Activated CD4-positive, alpha-beta T cell treated with anti-CD3 and anti-CD28 coated beads, Interleukin-2, amount 50 U/mL, for 1 hour (primary cell): ENCODE data around the gene SATB2.

Experiments
- DNase-seq: peaks from one replicate; pipeline ENCODE4 v3.0.0-alpha.2; 2020

The SATB2 gene

DNA sequence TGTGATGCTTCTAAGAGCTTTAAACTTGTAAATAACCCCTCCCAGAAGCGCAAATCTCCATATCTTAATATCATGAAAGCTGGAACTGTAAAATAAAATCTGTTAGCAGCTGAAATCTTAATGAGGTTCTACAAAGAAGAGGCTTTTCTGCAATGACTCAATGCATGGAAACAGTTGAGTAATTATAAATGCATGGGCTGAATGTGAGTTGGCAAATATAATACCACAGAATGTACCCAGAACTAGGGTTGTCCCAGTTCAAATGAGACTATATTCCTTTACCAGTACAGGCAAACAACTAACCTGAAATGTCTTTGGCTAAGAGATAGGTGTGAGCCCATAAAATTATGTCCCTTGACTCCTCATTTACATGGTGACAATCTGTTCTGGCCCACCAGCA, 52.9 kb downstream of the SATB2 start:
- no peak for DNase-seq

DNA sequence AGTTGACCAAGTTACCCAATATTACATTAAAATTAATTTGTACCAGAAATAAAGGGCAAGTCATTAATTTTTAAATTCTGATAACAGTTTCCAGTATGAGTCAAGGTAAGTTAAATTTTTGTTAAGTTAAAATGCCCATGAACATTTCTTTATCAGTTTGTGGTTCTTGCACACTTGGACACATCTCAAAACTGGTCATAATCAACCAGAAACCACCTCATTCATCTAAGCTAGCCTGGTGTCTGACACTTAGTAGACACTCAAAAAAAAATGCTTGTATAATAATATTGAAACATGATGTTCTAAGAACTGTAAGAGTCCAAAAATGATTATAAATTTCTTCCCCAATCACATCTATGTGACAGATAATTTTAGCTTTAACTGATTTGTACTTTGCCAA, 62.4 kb downstream of the SATB2 start:
- DNase-seq, result no peak

DNA sequence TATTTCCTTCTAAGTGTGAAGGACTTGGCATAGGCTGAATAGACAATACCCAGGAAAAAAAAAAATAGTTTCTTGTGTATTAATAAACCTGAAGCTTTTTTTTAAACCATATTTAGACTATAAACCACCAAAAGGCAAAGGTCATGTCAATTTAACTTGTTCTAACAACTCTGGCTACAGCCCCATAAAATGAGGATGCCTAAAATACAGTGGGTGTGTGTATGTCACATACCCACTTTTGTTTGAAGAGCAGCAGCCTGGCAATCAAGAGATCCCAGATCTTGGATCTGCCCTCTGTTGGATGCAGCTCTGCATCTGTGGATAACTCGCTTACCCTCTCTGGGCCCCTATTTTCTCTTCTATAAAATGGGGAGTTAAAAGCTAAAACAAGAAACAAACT, 65.4 kb downstream of the SATB2 start:
- DNase-seq, result no peak

DNA sequence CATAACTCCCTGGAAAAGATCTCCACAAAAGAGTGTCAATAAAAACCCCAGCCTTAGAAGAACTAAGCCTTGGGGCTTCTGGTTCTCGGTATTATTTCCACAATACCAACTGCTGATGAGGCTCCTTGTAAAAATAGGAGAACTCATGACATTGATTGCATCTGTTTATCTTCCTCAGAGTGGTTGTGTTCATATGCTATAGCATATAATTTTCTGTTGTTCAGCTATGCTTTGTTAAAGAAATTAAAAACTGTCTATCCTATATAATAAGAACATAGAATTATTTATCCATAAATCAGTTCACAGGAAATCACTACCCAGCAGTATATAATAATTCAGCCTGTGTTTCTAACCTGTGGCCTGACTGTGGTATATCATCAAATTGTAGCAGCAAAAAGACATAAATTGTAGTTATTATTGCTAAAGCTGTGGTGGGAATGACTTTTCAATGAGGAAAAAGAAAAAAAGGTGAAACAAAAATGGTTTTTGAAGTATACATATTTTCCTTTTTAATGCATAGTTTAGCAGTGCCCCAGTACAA, 68.9 kb downstream of the SATB2 start:
- DNase-seq, result no peak

DNA sequence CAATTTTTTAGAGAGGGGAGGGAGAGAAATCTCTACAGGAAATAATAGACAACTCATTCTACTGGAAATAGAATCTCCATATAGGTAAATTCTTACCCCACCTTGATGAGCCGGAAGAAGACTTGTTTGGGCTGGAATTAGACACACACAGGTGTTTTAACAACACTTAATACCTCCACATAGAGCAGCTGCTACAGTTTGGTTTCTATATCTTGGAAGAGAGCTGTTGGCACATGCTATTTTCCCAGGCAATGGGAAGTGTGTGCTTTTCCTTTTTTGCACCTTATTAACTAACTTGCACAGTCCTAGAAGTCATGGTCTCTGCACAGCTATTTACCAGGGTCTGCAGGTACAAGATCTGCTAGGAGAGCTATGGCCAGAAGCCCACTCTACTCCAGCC, 73.7 kb downstream of the SATB2 start:
- no peak for DNase-seq

DNA sequence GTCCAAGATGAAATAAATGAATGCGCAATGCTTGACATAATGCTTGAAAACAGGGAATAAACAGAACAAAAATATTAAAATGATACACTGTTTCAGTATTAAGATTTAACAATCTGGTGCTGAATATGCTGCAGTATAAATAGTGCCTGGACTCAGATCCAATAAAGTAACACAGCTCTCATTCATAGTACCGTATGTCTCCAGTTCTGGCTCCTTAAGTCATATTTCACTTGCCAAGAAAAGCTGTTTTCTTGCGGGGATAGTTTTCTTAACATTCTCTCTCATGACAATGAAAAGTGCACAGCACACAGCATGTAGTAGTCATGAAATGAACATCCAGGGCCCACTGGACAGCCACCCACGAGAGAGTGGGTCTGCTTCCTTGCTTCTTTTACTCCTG, 74.7 kb downstream of the SATB2 start:
- DNase-seq, result no peak

DNA sequence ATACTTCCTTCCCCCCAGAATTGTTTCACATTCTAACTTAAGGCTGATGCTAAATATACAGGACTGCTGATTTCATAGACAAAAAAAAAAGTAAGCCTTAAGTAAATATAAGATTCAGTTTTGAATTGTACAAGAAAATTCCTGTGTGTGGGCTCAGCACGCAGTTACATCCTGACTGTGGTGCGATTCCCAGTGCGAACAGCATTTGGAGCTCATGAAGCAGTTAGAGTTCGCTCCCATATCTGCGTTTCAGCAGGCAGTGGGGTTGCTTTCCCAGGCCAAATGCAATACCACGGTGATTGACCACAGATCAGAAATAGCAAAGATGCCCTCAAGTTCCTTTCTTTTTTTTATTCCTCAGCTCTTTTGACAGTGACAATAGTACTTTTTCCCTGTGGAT, 75.6 kb downstream of the SATB2 start:
- DNase-seq, result no peak

DNA sequence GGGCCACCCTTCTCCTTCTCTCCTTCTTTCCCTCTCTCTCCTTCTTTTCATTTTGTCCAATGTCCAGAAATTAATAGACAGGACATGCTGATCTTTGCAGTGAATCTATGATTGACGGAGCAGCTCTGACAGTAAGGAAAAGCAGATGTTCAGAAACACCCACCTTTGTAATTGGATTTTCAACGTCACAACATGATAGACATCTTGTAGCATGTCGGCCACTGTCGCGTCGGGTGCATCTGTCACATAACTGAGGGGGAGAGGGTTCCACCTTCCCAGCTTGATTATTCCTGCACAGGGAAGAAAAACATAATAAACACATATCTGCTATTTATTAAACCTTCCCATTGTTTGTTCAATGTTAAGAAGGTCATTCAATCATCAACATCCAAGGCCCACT, 76.2 kb downstream of the SATB2 start:
- no peak for DNase-seq

DNA sequence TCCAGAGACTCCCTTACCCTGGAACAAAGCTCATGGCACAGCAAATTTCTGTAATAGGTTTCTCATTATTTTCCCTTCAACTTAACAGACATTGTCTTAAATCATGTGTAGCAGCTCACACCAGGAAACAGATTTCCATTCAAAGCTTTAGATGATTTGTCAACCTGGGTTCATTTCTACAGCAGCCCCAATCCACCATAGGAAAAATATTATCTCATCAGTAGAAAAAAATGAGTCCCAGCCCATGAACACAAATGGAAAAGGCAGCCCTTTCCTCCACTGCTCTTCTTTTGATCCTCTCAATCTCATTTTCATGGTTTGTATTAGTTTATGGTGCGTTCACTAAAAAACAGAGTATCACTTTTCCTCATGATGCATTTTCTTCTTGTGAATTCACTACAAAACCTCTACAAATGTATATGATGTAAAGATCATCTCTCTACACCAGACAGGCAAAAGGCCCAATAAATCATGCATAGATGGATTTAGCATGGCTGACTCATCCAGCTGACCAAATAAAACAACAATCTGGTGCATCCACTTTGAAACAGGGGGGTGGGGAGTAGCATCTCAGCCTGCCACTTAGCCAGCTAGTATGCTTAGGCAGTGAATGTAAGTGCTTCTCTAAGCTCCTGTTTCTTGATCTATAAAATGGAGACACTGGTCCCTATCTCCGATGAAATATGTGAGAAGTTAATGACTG, 78.6 kb downstream of the SATB2 start:
- no peak for DNase-seq

DNA sequence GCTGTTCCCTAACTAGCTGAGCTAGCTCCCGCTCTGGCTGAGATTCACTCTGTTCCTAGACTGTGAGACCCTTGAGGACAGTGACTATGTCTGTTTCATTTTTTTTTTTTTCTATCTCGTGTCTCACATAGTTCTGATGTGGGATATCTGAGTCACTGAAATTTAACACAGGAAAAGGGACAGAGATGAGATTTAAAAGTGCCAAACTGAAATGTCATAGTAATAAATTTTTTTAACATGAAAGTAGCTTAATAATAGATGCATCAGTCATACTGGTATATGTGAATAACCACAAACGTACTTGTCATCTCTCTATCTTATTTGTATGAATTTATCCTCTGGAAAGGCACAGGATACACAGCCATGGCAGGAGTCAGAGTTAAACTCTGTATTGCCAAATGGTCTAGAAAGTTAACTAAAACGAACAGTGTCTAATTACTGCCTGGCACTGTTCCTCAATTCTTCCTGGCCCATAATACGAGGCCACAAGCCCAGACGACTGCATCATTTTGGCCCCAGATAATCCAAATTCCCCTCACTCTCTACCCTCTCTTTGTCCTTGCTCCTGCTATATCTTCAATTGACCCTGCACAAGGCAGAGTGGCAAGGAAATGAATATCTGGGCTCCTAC, 87.5 kb downstream of the SATB2 start:
- no peak for DNase-seq

DNA sequence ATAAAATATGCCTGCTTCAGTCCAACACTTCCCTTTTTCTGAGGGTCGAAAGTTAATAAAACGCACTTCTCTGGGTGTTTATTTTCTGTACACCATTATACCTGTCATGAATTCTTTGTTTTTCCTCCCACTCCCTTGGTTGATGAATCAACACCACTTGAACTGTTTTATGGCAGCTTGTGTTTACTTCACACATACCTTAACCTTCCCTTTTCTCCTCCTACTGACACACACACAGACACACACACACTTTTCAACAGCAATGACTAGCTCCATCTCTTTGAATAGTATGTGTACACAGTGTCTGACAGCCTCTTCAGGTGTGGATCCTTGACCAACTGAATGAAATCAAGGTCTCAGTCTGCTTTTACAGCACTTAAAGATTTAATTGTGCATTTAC, 91.3 kb downstream of the SATB2 start:
- no peak for DNase-seq

DNA sequence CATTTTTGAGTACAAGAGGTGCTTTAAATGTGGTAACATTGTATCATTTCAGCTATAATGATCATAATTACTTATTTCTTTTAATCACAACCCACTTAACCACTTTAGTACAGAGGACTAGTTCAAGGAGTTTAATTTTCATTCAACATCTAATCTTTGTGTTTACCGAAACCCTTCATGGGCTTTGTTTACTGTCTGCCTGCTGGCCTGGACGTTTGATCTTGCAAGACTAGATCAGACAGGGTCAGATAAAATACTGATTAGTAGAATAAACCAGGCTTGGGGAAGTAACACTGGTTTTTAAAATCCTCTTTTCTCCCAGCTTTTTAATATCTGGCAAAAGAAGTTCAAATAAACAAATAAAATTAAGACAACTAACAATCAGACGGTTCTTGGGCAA, 93.6 kb downstream of the SATB2 start:
- no peak for DNase-seq

DNA sequence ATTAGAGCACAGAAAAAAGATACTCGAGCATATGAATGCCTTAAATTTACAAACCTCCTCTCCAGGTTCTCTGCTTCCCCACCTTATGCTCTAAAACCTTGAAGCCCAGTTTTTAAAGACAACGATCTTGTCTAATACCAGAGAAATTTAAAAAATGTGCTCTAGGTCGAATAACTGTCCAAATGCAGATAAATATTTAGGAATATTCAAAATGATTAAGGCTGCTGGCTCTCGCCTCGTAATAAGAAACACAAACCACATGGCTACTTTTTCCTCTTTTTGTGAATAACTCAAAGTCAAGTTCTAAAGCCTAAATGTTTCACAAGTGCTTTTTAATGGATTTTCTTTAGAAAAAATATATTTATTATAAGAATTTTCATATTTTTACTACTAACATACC, 101.3 kb downstream of the SATB2 start:
- DNase-seq, result no peak

DNA sequence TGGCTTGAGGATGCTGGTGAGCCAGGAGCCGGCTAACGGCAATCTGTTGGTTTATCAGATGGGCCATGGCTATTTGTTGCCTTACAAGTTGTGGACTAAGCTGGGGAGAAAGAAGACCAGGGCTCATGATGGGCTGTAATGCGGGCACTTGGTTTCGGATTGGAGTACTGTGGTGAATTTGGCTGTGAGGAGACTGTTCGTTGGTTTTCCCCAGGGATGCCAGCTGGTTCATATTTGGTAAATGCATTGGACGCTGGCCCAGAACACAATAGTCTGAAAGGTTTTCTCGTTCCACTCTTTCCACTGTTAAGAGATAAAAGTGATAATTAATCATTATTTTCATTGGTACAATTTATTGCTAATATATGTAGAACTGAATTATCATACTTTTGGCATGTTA, 108.9 kb downstream of the SATB2 start:
- DNase-seq, result no peak

DNA sequence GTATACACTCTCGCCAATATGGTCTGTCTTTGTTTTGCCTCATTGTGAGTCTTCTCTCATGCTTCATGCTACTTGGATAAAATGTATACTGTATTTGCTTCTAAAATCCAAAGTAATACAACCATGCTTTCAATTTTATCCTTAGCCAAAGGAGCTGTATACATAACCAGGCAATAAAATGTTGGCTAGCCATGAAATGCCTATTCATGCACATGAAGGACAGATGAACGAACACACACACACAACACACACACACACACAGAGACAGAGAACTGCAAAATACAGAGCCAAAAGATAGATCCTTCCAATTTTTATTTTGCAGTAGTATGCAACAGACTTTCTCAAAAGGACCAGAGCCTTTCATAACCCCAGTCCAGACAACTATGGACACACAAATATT, 113.7 kb downstream of the SATB2 start:
- DNase-seq, result no peak

DNA sequence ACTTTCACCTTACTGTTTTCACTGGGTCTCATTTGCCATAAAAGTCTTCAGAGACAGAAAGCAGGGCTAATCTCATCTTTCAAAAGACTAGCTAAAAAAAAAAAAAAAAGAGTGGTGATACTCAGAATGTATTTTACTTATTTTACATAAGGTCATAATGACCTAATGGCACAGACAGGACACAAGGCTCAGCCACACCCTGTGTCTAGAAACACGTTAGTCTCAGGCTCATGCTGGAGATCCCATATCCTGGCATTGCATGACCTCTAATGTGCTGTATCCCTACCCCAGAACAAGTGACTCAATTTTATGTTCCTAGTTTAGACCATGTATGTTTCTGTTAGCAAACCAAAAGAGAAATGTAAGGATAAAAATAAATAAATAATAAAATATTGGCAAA, 115.4 kb downstream of the SATB2 start:
- no peak for DNase-seq

DNA sequence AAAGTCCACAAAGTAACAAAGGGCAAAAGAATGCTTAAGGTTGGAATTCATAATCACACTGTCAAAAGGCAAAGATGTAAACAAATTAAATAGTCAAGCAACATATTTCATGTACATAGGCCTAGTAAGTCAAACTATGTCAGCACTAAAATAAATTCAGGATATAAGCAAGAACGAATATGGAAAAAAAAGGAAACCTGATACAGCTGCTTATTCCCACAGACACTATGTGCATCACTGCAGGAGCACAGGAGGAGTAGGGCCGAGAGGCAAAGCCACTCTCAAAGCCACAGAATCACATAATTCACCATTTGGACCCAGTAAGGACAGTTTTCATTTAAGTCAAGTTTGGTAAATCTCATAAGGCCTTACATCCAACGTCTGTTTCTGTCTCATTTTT, 116.6 kb downstream of the SATB2 start:
- DNase-seq, result no peak

DNA sequence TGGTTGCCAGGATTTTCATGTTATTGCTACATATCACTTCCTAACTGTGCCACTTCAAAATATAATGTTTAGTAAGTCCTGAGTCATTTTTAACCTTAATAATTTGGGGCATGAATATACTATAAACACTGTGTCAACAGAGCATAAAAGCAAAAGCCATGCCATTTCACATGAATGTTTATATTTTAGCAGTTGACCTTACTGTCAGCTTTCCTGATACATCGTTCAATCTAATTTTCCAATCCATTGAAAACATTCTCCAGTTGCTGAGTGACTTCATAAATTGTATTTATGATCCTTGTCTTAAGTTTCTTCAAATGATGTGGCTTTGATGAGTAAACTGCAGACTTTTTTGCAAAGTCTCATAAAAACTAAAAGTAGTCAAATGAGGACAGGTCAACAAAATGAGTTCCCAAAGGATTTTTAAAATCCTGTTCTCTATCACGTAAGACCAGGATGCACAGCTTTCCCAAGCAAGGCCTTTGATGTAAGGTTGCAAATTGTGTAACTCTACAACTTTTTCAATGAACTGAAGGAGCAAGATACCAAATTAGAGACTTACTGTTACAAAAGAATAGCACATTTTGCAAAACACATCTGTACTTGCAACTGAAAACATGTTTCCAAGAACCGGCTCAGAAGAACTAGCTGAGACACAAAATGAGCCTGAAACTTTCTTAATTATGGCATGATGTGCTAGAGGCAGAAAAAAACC, 117.7 kb downstream of the SATB2 start:
- DNase-seq, result no peak

DNA sequence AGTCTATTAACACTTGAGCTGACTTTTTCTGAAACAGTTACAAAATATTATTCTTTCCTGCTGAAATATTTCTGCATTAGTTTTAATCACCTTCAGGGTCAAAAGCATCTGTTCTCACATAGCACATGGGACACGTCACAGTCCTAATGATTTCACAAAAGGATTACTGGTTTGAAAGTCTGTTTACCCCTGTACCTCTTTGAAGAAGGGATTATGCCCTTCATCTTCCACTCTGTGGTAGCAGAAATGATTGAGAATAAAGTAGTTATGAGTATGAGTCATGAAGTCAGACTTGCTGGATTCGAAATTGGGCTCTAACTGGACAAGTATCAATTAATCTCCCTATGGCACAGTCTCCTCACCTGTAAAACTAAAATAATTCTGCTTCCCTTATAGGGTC, 121.2 kb downstream of the SATB2 start:
- no peak for DNase-seq

DNA sequence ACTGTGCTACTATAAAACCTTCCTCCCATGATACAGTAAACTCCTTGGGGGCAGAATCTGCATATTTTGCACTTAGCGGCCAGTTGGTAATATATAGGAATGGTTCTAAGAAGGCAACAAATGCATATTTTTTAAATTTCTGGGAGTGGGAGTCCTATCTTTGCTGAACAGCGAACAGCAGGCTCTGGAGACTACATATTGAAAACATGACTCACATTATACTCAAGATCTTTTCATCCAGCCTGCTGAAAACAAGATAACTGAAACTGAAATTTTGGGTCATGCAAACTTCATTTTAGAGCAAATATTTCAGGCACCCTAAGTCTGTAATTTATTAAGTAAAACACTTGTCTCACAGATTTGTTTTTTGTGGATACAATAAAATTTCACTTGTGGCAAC, 122.2 kb downstream of the SATB2 start:
- DNase-seq, result no peak

DNA sequence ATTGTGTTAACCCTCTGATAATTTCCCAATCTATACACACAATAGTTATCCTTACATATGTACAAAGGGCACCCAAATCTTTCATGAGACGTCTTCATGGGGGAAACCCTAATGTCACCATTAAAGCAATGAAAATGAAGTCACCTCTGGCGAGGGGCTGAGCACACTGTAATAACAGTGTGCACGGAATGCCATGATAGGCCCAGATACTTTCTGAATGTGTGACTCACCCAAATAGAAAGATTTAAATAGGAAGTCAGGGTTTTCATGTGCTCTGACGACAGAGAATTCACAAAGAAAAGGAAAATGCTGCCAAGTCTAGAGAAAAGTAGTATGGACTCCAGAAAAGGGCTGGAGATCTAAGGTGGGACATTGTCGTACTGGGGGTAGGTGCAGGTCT, 128.3 kb downstream of the SATB2 start:
- no peak for DNase-seq

DNA sequence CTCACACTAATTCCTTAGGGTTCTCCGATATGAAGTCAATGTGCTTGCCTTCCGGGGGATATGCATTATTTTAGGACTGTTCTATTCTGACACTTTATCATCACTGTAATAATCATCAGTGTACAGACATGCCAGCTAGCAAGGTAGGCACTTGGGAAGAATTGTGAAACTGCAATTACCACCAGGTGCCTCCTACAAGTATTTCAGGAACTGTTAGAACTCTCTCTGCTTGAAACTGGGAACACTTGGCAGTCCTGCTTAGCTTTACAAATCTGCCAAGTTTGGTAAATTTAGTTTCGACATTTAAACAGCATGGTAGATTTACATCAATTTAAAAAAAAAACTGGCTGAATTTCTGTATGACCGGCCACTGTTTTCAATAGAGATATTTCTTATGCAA, 128.7 kb downstream of the SATB2 start:
- DNase-seq, result no peak

DNA sequence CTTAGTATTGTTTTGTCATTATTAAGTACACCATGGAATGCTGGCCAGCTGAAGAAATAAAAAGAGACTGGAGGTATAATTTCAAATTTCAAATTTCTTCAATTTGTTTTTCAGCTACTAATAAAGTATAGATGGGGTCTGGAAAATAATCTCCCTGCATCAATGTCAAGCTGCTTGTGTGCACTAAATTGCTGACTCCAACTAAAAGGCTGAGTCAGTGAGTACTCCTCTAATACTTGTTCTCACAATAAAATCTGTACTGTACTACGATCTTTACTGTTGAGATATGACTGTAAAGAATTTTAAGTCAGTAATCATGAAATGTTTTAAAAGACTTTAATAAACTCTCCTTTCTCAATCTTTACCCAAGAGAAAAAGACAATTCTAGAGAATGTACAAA, 131.9 kb downstream of the SATB2 start:
- DNase-seq, result no peak

DNA sequence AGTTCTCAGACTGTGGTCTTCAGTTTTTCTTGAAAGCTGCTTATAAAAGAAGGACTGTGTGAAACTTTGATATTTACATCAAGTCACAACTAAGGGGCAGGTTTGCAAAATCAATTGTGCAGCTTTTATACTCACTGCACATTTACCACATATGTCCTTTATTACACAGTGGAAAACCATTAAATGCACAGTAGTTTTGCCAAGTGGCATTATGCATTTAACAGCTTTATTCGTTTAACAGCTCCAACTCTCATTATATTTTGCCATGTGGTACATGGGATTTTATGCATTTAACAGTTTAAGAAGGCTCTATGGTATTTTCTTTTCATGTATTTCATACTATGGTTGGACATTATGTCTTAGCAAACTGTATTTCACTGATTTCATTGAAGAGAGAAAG, 135.6 kb downstream of the SATB2 start:
- DNase-seq, result no peak
